IPS DF 4.7 (cell line): ENCODE data around the gene TENM4.

Experiments used
- DNase-seq: peaks from one replicate; pipeline ENCODE4 v3.0.0-alpha.2; 2013; ENCODE audit warnings: low spot score; ENCODE audit errors: extremely low read depth

Gene TENM4

DNA sequence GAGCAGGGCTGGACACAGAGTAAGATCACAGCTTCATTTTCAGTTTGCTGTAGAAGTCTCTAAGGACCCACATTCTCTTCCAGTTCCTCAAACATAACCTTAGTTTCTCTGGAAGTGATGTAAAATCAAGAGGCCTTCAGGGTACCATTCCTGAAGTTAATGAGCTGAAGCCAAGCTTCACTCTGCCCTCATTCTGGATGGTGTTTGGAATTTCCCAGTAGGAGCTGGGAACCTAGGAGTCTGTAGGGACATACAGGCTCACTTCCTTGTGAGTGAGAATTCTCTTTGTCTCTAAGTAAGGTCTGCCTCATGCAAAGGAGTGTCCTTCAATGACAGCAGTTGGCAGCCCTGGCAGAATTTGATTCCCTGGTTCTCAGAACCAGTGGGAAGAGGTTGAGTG, 723.8 kb downstream of the TENM4 start:
- no peak for DNase-seq

DNA sequence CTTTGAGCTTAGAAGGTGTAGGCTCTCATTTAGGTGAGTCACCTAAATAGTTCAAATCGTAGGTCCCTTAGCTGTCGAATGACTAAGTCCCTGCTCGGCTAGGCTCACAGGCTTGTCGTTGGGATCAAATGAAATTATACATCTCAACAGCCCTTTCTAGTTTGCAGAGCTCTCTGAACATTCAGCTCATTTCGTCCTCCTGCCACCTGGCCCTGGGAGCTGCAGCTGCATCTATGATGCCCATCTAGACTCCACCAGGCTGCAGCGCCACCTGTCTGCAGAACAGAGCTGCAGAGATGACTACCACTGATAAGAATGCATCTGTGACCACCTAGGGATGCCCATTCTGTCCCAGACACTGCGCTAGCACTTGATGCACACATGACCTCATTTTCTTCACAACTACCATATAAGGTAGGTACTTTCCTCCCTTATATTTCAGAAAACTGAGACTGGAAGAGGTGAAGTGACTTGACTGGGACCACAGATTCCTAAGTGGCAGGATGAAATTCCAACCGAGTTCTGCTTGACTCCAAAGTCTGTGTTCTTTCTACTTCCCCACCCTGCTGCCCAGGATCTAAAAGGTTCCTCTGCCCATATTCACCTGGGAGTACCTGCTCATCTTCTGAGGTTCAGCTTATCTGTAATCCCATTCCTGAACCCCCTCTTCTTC, 725.1 kb downstream of the TENM4 start:
- DNase-seq = peak; percentile 60

DNA sequence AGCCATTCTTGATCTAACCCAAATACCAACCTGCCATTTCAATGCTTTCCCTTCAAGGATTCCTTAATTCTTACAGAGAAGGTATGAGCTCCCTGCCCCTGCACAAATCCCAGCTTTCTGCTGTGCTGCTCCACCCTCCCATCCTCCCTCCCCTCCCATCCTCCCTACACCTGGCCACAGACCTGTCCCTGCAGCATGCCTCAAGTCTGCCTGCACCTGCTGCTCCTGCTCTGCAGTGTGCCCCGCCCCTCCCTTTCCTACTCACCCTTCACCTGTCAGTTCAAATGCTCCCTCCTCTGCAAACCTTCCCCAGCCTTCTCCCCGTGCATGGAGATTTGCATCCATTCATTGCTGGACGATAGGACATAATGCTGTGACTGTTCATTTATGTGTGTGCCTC, 726.3 kb downstream of the TENM4 start:
- no peak for DNase-seq

DNA sequence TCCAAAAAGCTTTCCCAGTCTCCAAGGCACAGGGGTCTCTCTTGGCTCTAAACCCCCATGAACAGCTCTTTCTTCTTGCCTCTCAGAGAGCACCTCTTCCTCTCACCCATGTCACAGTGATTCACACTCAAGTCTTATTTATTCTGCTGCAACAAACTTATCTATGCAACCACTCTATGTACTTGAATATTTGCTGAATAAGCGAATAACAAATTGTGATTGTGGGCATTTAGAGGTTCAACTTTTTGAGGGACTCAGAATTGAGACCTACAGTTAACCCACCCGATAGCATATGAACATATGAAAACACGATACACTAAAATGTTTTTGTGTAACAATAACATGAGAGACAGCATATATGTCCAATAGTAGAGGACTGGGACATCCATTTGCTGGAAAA, 729.1 kb downstream of the TENM4 start:
- DNase-seq = no peak

DNA sequence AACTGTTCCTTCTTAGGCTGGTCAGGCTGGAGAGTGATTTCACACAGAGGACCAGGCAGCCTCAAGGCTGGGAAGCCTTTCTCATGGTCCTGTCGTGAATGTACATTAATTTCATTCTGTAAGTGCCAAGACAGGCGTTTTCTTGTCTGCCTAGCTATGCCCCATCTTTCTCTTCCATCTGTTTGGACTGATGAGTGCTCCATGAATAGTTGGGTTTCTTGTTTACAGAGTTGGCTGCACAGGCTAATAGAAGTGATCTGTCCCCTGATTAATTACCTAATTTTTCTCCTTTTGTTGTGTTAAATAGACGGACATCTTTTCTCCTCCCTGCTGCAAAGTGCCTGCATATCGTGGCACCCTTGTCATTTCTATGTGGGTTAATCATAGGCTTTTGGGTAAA, 730.4 kb downstream of the TENM4 start:
- no peak for DNase-seq

DNA sequence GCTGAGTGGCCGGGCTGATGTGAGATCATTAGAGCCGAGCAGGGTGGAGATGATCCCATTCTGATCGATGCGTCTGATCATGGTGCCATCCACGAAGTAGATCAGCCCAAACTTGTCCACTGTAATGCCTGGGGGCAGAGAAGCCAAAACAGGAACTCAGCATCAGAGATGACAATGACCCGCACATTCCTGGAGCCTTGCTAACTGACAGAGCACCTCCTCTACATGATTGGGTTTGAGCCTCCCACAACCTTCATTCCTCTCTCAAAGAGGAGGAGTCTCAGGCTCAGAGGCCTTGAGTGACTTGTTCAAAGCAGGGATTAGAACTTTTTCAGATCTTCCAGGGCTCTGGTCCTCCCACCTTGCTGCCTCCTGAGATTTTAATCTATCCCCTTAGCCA, 732.4 kb downstream of the TENM4 start:
- DNase-seq = no peak

DNA sequence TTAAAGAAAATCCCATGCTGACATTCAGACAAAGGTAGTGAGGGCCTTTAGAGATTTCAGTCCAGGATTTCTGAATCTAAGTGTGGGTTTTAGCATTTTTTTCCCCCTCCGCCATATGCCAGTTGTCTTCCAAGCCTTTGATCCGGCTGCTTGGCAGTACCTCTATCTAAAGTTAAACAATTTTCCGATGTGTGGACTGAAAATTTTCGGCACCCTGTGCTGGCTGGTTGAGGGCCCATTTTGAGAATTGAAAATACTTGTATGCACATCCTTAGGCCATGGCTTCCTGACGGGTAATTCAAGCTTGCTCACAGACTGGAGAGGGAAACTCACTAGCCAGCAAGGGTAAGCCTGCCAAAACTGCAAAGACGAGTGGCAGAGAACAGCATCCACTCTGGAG, 734.3 kb downstream of the TENM4 start:
- DNase-seq = no peak

DNA sequence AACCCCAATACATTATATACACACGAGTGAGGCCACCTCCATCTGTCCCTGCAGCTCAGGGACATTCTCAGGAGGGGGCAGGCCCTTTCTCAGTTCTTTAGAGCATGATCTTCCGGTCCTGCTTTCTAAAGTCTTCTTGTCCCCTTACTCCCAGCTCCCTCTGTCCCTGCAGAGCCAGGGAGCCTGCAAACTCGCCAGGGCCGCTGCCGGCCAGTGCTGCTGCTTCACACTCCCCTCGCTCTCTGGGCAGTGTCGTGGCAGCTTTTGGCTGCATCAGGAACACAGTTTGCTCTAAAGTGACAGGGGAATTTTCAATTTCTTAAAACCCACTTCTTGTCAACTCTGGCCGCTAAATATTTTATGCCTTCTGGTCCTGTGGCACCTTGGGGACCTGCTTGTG, 736.0 kb downstream of the TENM4 start:
- no peak for DNase-seq

DNA sequence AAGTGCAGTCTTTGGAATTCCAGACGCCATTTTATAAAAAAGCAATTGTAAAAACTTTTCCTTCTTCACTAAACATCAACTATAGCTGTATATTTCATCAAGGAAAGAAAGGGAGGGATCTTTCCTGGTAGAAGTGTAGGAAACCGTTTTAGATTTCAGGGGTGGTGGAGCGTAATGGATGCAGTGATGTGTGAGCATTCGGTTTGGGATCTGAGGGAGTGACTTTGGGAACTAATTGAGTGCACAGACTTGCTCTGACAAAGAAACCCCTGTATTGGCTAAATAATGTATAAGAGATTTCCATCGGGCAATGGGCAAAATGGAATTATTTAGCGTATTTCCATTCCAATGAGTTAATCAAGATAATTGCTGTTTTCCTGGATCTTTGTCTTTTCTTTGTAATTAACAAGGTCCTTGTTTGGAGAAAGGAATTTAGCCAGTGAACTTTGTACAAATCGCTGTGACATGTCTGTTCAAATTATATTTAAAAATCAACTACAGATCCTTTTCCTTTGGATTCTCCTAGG, 741.2 kb downstream of the TENM4 start:
- no peak for DNase-seq

DNA sequence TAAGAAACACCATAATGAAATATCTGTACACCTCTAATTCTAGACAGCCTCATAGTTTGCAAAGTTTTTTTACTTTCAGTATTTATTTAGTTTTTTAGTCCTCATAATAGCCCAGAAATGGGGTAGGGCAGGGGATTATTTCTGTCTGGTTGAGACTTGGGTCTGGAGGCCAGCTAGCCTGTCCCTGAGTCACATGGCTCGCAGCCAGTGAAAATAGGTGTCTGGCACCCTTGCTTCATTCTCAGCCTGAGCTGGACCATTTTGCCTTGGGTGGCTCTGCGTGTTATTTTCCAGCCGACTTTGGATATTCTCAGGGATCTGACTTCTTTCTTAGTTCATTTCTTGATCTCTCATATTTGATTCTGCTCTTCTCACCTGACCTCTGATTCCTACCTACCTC, 742.2 kb downstream of the TENM4 start:
- no peak for DNase-seq

DNA sequence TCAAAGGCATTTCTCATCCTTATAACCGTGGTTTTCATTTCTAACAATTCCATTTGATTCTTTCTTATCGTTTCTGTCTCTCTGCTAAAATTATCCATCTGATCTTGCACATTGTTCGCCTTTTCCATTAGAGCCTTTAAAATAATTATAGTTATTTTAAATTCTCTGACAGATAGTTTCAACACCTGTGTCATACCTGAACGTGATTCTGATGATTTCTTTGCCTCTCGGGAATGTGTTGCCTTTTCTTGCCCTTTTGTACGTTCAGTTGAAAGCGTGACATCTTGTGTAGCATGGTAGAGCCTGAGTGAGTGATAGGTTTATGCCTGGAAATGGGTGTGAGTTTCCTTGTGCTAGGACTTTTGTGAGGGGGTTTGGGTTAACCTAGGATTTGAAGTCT, 744.7 kb downstream of the TENM4 start:
- no peak for DNase-seq

DNA sequence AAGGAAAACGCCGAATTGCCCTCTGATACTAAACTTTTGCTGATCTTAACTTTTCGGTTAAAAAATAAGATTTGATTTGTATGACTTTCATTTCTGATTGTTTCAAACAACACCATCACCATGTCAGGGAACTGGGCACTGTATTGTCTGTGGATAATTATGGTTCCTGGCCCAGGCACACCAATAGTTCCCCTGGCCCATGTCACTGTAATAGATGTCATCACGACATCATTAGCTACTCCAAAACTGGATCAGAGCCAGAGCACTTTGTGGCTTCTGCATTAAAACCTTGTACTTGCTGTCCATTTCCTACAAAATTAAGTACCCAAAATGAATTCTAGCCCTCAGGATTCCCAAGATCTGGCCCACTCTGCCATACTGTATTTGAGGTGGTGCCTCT, 746.7 kb downstream of the TENM4 start:
- no peak for DNase-seq

DNA sequence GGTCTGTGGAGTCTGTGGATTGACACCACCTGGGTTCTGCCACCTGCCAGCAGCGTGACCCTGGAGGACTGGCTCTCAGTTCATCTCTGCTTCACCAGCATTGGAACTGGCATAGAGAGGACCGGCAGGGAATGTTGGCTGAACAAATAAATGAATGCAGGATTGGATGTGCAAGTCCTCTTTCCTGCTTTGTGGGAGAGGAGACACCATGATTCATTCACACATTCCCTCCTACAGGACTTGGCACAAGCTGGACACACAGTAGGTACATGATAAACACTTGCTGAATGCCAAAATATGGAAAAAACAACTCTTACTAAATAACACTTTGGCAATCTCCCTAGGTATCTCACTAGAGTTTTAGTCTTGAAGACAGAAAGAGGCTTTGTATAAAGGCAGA, 749.6 kb downstream of the TENM4 start:
- no peak for DNase-seq

DNA sequence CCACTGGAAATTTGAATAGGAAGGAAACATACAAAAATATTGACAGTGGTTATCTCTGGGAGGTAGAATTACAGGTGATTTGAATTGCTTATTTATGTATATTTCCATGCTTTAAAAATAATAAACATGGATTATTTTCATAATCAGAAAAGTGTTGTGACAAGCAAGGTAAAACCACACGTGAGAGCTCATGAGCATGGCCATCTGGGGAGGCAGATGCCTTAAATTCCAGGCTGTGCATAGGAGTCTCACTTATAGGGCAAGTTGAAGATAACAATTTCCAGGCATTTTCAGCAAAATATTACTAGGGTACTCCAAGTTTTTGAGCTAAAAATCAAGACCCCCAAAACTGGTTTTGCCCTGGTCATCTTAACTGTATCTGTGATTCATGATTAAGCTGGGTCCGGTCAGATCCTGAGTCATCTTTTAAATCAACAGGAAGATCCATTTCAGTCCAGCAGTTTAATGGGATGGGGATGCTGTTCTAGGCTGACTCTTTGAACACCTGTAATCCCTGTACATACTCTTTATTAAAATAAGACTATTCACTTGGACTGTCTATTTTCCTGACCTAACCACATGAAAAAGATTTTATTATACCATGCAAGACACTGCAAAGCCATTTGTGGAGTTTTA, 750.4 kb downstream of the TENM4 start:
- DNase-seq = no peak

DNA sequence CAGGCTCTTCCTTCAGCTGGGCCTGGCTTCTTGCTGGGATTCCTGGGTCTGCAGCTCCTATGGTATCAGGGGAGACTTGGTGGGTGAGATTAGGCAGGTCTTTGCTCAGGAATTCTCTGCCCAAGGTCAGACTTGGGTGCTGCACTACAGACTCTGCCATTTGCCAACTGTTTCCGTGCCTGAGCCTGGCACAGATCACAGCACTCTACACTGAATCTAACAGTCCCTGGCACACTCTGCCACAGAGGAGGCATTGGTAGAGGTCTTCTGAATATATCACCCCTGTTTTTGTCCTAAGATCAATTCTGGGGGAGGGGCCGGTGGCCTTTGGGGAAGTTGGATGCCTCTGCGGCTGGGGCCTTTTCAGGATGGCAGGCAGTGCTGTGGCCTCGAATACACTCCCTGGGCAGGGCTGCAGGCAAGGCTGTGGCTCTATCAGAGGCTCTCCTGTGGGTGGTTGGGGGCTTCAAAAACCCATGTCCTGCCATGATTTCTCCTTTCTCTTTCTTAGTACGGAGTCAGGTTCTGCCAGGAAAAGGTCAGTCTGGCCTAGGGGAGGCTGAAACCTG, 751.2 kb downstream of the TENM4 start:
- DNase-seq = no peak

DNA sequence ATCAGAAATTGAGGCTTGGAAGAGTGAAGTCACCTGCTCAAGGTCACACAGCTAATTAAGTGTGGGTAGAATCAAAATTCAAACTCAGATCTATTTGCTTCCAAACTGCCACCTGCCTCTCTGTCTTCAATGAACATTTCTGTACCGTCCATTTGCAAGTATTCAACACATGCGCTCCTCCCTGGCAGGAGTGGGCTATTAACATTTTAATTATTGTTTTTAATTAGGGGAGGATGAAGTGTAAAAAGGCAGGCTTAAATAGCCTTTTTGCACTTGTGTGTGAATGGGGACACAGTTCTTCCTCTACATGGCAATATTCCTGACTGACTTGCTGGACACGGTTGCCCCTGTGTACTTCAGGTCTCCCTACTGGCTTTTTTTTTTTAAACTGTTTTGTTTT, 751.7 kb downstream of the TENM4 start:
- no peak for DNase-seq

DNA sequence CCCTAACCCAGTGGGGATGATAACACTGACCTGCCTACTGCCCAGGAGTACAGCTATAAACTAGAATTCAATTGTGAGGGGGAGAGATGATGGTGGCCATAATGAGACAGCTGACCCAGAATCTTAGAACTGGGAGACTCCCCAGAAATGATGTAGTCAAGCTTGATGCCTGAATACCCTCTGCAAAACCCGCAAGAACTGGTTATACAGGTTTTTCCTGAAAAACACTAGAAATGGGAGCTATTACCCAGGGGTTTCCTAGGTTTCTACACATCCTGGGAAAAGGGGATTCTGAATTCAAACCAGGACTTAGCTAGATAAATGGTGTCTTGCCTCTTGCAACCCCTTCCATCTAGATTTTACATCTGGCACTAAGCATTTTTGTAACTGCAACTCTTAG, 752.4 kb downstream of the TENM4 start:
- DNase-seq = peak; percentile 11

DNA sequence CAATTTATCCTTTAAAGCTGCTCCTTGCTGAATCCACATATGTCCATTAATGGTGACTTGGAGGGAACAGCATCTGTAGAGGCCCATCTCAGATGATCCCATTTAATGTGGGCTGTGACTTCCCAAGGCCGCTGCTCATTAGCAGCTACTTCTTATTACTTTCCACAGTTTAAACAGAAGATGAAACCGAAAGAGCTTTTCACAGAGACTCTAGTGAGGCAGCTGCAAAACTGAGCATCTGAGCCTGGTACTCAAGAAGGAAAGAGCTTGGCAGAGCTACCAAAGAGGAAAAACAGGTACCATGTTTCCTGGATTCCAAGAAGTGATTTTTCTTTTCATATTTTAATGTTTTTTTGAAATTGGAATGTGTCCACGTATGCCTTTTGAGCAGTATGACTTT, 755.7 kb downstream of the TENM4 start:
- DNase-seq = no peak

DNA sequence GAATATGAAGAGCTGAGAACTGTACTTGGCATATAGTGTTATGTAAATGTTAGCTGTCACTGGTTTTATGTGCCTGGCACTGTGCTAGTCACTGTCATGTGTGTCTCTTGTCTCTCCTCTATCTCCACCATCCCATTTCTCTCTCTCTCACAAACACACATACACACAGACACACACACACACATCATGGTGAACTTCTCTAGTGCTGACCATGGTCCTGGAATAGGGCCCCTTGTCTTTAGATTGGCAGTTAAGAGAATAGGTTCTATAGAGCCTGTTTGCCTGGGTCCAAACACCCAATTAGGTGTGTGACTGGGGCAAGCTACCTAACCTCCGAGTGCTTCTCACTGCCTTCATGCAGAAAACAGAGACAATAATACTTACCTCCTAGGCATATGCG, 756.5 kb downstream of the TENM4 start:
- DNase-seq = no peak

DNA sequence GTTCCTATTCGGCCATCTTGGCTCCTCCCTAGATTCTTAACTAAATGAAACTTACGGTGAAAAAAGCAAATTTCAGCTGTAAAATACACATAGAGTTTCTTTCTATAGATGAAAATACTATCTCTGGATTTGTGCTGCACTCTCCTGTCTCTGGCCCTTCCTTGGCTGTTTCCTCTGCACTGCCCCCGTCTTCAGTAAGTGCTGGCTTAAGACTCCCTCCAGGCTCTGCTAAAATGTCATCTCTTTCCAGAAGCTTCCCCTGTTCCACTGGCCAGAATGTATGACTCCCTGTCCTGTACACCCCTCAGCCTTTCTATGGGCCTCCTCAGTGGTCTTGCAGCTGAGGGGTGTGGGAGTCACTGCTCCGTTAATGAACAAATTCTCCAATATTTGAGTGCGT, 757.1 kb downstream of the TENM4 start:
- no peak for DNase-seq

DNA sequence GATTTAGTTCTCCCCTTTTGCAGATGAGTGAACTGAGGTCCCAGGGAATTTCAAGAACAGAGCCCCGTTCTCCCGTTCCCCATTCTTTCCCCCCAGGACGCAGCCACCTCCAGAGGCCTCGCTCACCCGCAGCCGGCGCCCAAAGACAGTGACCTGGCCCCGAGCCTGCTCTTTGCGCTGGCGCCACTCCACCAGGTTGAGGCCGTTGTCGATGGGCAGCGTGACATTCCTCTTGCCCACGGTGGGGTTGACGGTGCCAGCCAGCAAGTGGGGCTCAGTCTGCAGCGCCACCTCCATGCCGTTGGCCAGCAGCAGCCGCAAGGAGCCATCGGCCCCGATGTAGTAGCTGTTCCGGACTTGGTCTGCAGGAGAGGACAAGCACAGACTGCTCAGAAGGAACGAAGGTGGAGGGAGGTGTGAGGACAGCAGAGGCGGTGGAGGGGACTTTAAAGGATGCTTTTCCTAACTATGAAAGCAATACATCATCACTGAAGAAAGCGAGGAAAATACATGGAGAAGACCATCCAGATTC, 764.7 kb downstream of the TENM4 start:
- DNase-seq = no peak

DNA sequence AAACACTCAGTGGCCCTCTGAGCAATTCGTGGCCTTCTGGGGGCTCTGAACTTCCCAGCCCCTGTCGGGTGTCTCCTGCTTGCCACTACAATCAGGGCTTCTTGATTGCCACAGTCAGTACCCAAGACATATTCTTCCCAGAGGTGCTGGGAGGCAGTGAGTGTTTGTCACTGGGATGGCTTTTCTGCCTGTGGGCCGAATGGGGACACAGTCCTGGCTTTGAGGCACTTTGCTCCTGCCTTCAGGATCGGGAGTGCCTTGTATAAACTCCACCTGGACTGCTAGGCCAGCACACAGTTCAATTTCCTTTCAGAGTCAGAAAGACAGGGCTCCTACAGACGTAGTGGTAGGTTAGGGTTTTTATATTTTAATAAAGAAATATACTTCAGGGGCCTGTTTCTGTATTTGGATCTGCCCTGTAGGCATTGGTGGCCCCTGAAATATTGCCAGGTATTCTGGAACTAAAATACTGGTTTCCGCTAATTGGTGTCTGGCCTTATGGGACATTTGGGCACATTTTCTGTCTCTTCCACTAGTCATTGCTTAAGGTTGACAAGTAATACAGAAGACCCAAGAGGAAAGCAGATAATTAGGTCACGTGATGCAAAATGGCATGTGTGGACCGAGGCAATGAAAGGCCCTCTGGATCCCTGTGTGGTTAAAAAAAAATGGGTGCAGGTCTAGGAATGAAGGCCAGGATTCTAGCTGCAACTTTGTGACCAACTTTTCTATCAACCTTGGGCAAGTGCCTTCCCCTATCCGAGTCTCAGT, 767.8 kb downstream of the TENM4 start:
- no peak for DNase-seq
